GM18909 (cell line): Measurements from ENCODE around the gene ZNF593.

Experiments used
- ATAC-seq: cut with Tn5 transposase; IDR thresholded peaks from one replicate; pipeline ENCODE4 v1.9.1; 2021; ENCODE audit warnings: mild to moderate bottlenecking; ENCODE audit not compliant: unreplicated experiment, poor library complexity

The ZNF593 gene

GRCh38 chr1:26145960-26146294 lies 23.8 kb upstream of the ZNF593 start:
- ATAC-seq: no peak

- no peak for ATAC-seq
Observed at GRCh38 chr1:26148887-26149286, 20.8 kb upstream of the ZNF593 start.

- no peak for ATAC-seq
Observed at GRCh38 chr1:26153966-26154532, 15.7 kb upstream of the ZNF593 start.

- ATAC-seq: no peak
Observed at GRCh38 chr1:26154750-26155149, 15.0 kb upstream of the ZNF593 start.

- ATAC-seq: no peak
Observed at GRCh38 chr1:26155370-26156284, 14.1 kb upstream of the ZNF593 start.

GRCh38 chr1:26156285-26157038 lies 13.2 kb upstream of the ZNF593 start:
- ATAC-seq: no peak

- no peak for ATAC-seq
Observed at GRCh38 chr1:26158271-26158907, 11.3 kb upstream of the ZNF593 start.

- no peak for ATAC-seq
Observed at GRCh38 chr1:26158908-26159742, 10.6 kb upstream of the ZNF593 start, which contains the start of gene FAM110D. Gene FAM110D, plus strand, starts transcription at chr1:26159079. Its CDS starts 2,213 bp downstream, at chr1:26161292.

GRCh38 chr1:26159743-26160039 lies 10.0 kb upstream of the ZNF593 start:
- no peak for ATAC-seq

GRCh38 chr1:26160527-26161414 lies 8.9 kb upstream of the ZNF593 start:
- no peak for ATAC-seq

- ATAC-seq: no peak
Observed at GRCh38 chr1:26161415-26162219, 8.1 kb upstream of the ZNF593 start.

GRCh38 chr1:26162220-26162709 lies 7.4 kb upstream of the ZNF593 start:
- ATAC-seq: no peak

- ATAC-seq: no peak
Observed at GRCh38 chr1:26163684-26164035, 6.0 kb upstream of the ZNF593 start.

- ATAC-seq: no peak
Observed at GRCh38 chr1:26164036-26164860, 5.5 kb upstream of the ZNF593 start.

GRCh38 chr1:26164861-26165842 lies 4.6 kb upstream of the ZNF593 start:
- no peak for ATAC-seq

- ATAC-seq: no peak
Observed at GRCh38 chr1:26166719-26167281, 2.9 kb upstream of the ZNF593 start.
